C4-2B (cell line): ENCODE results near the gene ZFYVE28.

ENCODE experiments used
- CTCF ChIP-seq: fragments of 450-650 bp; conservative IDR thresholded peaks from 2 replicates; pipeline ENCODE4 v1.5.1; 2017; ENCODE audit warnings: mild to moderate bottlenecking
- ZFX ChIP-seq: fragments of 450-650 bp; IDR thresholded peaks from 2 replicates; pipeline ENCODE4 v1.6.1; 2017

DNA sequence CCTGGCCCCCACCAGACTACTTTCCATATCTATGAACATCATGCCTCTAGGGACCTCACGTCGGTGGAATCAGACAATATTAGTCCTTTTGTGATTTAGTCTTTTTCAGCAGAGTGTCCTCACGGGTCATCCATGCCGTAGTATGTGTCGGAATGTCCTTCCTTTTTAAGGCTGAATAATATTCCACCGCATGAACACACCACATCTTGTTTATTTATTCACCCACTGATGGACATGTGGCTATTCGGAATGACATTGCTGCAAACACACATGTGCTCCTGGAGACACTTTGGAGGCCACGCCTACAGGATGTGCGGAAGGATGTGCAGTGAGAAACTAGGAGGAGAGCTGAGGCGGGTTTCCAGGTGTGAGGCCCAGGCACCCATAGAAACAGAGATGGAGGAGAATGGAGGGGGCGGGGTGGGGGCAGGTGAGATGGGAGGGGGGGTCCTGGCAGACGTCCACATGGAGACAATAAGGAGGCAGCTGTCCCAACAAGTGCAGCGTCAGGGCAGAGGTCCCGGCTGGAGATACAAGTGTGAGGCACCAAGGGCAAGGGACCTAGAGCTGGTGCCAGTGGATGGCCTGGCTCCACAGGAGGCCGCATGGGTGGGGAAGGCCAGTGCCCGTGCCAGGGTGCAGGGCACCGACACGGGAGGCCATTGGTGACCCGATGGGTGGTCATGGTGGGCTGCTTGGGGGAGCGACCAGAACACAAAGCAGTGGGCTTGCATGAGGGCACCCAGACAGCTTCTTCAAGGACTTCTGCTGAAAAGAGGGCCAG lies 20.7 kb downstream of the ZFYVE28 start:
- TF ChIP-seq CTCF (no peak), ZFX (no peak)
